T-cell (primary cell): ENCODE measurements around the gene ASTL. TPM values are rescaled to one million over a fixed set of nuclear protein-coding genes. Genes with fewer than 3 reads are reported as not detected.

Experiments used
- ATAC-seq, 4 experiments: fragments of 200-7000 bp in 3 of 4; fragments of 150-1000 bp in 1 of 4; cut with Tn5 transposase; replicated peaks in 1 of 4; 1 replicate in 3 of 4; 2 replicates in 1 of 4; pipeline ENCODE4 v1.10.0; 2021; ENCODE audit warnings: moderate library complexity in 3 of 4, mild to moderate bottlenecking in 2 of 4, moderate number of reproducible peaks in 1 of 4
- CTCF ChIA-PET, 2 donors: fragments of 300-600 bp; sonication (Branson Sonifier 250); formaldehyde crosslinking; loops; one replicate each; lab custom pipeline; 2022; ENCODE audit warnings: antibody characterized with exemption in 2 of 2; lab: Charles Lee
- POLR2A ChIA-PET, 2 donors: fragments of 300-600 bp; sonication (Branson Sonifier 250); formaldehyde crosslinking; loops; one replicate each; lab custom pipeline; 2022; ENCODE audit warnings: antibody characterized with exemption in 2 of 2; lab: Charles Lee
- DNase-seq, 35 experiments: peaks; one replicate each; pipeline versions ENCODE4 v3.0.0 to v3.0.0-alpha.2; 2013 to 2023
- H3K27ac ChIP-seq: one replicate; pipeline ENCODE4 v1.5.1; 2013; ENCODE audit warnings: low read length
- H3K27me3 ChIP-seq, 2 experiments: replicated peaks in 1 of 2; 1 replicate in 1 of 2; 2 replicates in 1 of 2; pipeline versions ENCODE4 v1.6.1 to v1.7.0; 2013; ENCODE audit warnings: low read length in 1 of 2, mixed read lengths in 1 of 2; ENCODE audit not compliant: control insufficient read depth in 2 of 2, insufficient read depth in 2 of 2; ENCODE audit errors: extremely low read depth in 1 of 2
- H3K36me3 ChIP-seq, 2 donors: 1 replicate in 1 of 2; 2 replicates in 1 of 2; pipeline versions ENCODE4 v1.6.1 to v1.7.0; 2013; ENCODE audit warnings: low read length in 1 of 2; ENCODE audit not compliant: control insufficient read depth in 2 of 2, insufficient read depth in 1 of 2; ENCODE audit errors: extremely low read depth in 1 of 2
- H3K4me1 ChIP-seq, 2 experiments: 1 replicate in 1 of 2; 2 replicates in 1 of 2; pipeline versions ENCODE4 v1.6.1 to v1.7.0; 2013; ENCODE audit warnings: low read length in 2 of 2, mixed read lengths in 1 of 2; ENCODE audit not compliant: insufficient read depth in 2 of 2, control insufficient read depth in 1 of 2; ENCODE audit errors: extremely low read depth in 1 of 2
- H3K4me3 ChIP-seq, 2 donors: 1 replicate in 1 of 2; 2 replicates in 1 of 2; pipeline versions ENCODE4 v1.5.1 to v1.7.0; 2013; ENCODE audit warnings: mild to moderate bottlenecking in 2 of 2, low read length in 1 of 2, moderate library complexity in 1 of 2; ENCODE audit not compliant: control insufficient read depth in 1 of 2; ENCODE audit errors: extremely low read depth in 1 of 2
- H3K9me3 ChIP-seq: 2 replicates; pipeline ENCODE4 v1.7.0; 2013
- H3K27ac Mint-ChIP-seq, 2 donors: one replicate each; pipeline ENCODE4 v1.8.0; 2020 to 2021; ENCODE audit warnings: mild to moderate bottlenecking in 2 of 2, mixed read lengths in 2 of 2
- H3K27me3 Mint-ChIP-seq, 2 donors: one replicate each; pipeline ENCODE4 v1.8.0; 2021 to 2022; ENCODE audit warnings: mixed read lengths in 2 of 2
- H3K36me3 Mint-ChIP-seq: one replicate; pipeline ENCODE4 v1.8.0; 2021; ENCODE audit warnings: mixed read lengths
- H3K4me1 Mint-ChIP-seq, 3 donors: one replicate each; pipeline ENCODE4 v1.8.0; 2020 to 2022; ENCODE audit warnings: mixed read lengths in 3 of 3, mild to moderate bottlenecking in 1 of 3
- H3K4me3 Mint-ChIP-seq, 3 donors: one replicate each; pipeline ENCODE4 v1.8.0; 2020 to 2022; ENCODE audit warnings: mild to moderate bottlenecking in 3 of 3, mixed read lengths in 3 of 3, moderate library complexity in 3 of 3
- H3K9me3 Mint-ChIP-seq, 3 donors: one replicate each; pipeline ENCODE4 v1.8.0; 2020 to 2022; ENCODE audit warnings: mixed read lengths in 3 of 3
- WGBS: methylation state at CpG from one replicate; pipeline ENCODE4 v1.1.5; 2013; ENCODE audit warnings: missing lambda C conversion rate; ENCODE audit not compliant: insufficient coverage; 5-methylcytosine and 5-hydroxymethylcytosine counted together
- total RNA-seq, 35 experiments: library from RNA in 6 of 35; stranded (reverse) in 6 of 35; fragments of 120-200 nt in 1 of 35; gene quantifications; one replicate each; pipeline versions ENCODE4 v1.2.1 to v1.2.4 and lab custom pipeline; 2013 to 2026

The ASTL gene
- total RNA-seq, 5 donors from 2014 or later (not counting 1 experiment from before 2014, with no cell fraction given) = 1.2 to 10.4 (median 1.4) TPM

DNA sequence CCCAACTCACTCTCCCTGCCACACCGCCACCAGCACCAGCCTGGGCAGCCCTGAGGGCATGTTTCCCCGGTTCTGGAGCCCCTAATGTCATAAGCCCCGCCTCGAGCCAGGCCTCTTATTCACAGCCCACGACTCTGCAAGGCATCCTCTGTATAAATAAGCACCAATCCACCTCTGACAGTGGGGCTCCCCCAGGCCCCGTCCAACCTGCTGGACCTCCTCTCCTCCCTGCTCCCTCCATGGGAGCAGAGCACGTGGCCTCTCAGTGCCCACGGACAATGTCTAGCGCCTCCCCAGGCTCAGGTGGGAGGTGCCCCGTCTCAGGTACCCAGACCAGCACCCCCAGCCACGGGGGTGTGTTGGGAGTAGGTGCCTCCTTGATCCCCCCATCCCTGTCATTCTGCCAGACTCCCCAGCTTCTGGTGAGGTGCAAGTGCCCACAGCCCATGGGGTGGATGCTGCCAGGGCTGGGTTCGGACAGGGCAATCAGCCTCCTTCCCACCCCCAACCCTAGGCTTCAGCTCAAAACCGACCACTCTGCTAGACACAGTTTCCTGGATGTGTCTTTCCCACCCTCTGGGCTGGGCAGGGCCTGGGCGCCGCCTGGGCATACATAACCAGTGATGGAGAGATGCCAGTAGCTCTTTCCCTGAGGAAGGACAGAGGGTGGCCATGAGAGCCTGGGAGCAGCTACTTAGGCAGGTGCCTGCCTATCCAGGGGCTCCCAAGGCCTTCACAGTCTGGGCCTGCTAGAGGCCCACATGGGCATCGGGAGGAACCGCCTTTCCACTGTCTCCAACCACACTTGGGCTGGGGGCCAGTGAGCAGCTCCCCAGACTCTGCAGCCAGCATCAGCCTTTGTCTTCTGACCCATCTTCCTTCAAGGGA is 20.4 kb downstream of the ASTL start:
- Histone ChIP-seq H3K27me3 (peaks cover 0 to 68% of the 10 kb centered on the region in 2 experiments), H3K9me3 (no peaks in the 10 kb centered on the region), H3K36me3 (no peaks in the 10 kb centered on the region), H3K27ac (no peak overlapping the region), H3K4me3 (peak overlapping the region in 1 of 2 donors; percentile 49), H3K4me1 (peaks cover 3 to 15% of the 10 kb centered on the region in 2 experiments)
- Mint-ChIP-seq H3K4me3 (peak overlapping the region; percentile 44 to 75 (median 57)), H3K36me3 (no peaks in the 10 kb centered on the region), H3K27ac (no peak overlapping the region), H3K27me3 (peaks cover 19 to 39% of the 10 kb centered on the region in 2 donors), H3K9me3 (no peaks in the 10 kb centered on the region), H3K4me1 (peaks cover 6 to 23% (median 16%) of the 10 kb centered on the region in 3 donors)
- DNase-seq (no peak), ATAC-seq (no peak)
- CTCF ChIA-PET = interaction anchor here (0.5 to 2.9 kb wide), 7 partner anchors 9 to 874 kb away, joined by 3 to 11 read pairs (median 4); no protein-coding TSS in a partner anchor
- POLR2A ChIA-PET = interaction anchor here in 1 of 2 donors (0.6 kb wide), 1 partner anchor 13 kb away, joined by 3 read pairs; no protein-coding TSS in a partner anchor
- 72% methylated on average over 9 of the region's 17 CpGs for WGBS

GRCh38 chr2:96116879-96117533 is 21.3 kb downstream of the ASTL start:
- peaks cover 6 to 23% (median 16%) of the 10 kb centered on the region in 3 donors for H3K4me1 Mint-ChIP-seq
- no peaks in the 10 kb centered on the region for H3K9me3 ChIP-seq
- no peak overlapping the region for H3K27ac Mint-ChIP-seq
- ChIA-PET CTCF (interaction anchor here (0.8 to 2.9 kb wide), 8 partner anchors 10 to 124 kb away, joined by 3 to 11 read pairs (median 4); no protein-coding TSS in a partner anchor), POLR2A (interaction anchor here in 1 of 2 donors (0.6 kb wide), 3 partner anchors 14 to 863 kb away, joined by 3 read pairs; no protein-coding TSS in a partner anchor)
- H3K36me3 Mint-ChIP-seq = no peaks in the 10 kb centered on the region
- H3K36me3 ChIP-seq = no peaks in the 10 kb centered on the region
- H3K9me3 Mint-ChIP-seq = no peaks in the 10 kb centered on the region
- peaks cover 19 to 39% of the 10 kb centered on the region in 2 donors for H3K27me3 Mint-ChIP-seq
- ATAC-seq = peak; percentile 77 to 85 (median 82)
- peaks cover 3 to 15% of the 10 kb centered on the region in 2 experiments for H3K4me1 ChIP-seq
- H3K27ac ChIP-seq = no peak overlapping the region
- whole genome bisulfite sequencing = 3% methylated on average over 49 of the region's 62 CpGs
- peak overlapping the region; percentile 44 to 75 (median 57) for H3K4me3 Mint-ChIP-seq
- DNase-seq = peak in 33 of 35 experiments; percentile 19 to 83 (median 46)
- peak overlapping the region; percentile 15 to 49 for H3K4me3 ChIP-seq
- H3K27me3 ChIP-seq = peaks cover 0 to 59% of the 10 kb centered on the region in 2 experiments

- DNase-seq = peak; percentile 45 to 88 (median 66)
- CTCF ChIA-PET = interaction anchor here (0.7 to 2.9 kb wide), 9 partner anchors 10 to 124 kb away, joined by 3 to 11 read pairs (median 4); no protein-coding TSS in a partner anchor
- ATAC-seq = peak; percentile 83 to 84 (median 84)
- no peak within 1 kb of the TSS for H3K27ac Mint-ChIP-seq
- H3K27me3 Mint-ChIP-seq = peaks cover 17 to 34% of the 10 kb centered on the region in 2 donors
- Histone ChIP-seq H3K36me3 (no peaks in the 10 kb centered on the region), H3K4me3 (peak within 1 kb of the TSS; percentile 15 to 49), H3K27me3 (peaks cover 0 to 53% of the 10 kb centered on the region in 2 experiments), H3K27ac (no peak within 1 kb of the TSS), H3K4me1 (peaks cover 3 to 15% of the 10 kb centered on the region in 2 experiments), H3K9me3 (no peaks in the 10 kb centered on the region)
- peaks cover 6 to 23% (median 16%) of the 10 kb centered on the region in 3 donors for H3K4me1 Mint-ChIP-seq
- no peaks in the 10 kb centered on the region for H3K9me3 Mint-ChIP-seq
- no peaks in the 10 kb centered on the region for H3K36me3 Mint-ChIP-seq
- H3K4me3 Mint-ChIP-seq = peak within 1 kb of the TSS; percentile 64 to 91 (median 76)
- POLR2A ChIA-PET = interaction anchor here in 1 of 2 donors (0.6 kb wide), 2 partner anchors 228 to 864 kb away, joined by 3 read pairs; no protein-coding TSS in a partner anchor
- WGBS = under 1% methylated on average over 55 of the region's 64 CpGs
Observed at GRCh38 chr2:96116424-96116878, 21.9 kb downstream of the ASTL start, which contains the start of gene ADRA2B. Gene ADRA2B (minus strand): TSS chr2:96116571. CDS start chr2:96116149, 422 bp downstream.

GRCh38 chr2:96115631-96116423 is 22.5 kb downstream of the ASTL start:
- Histone ChIP-seq H3K27ac (no peak overlapping the region), H3K9me3 (no peaks in the 10 kb centered on the region), H3K4me1 (peaks cover 3 to 15% of the 10 kb centered on the region in 2 experiments), H3K4me3 (peak overlapping the region in 1 of 2 donors; percentile 27), H3K27me3 (peaks cover 0 to 47% of the 10 kb centered on the region in 2 experiments), H3K36me3 (no peaks in the 10 kb centered on the region)
- CTCF ChIA-PET = interaction anchor here (0.7 to 2.9 kb wide), 4 partner anchors 15 to 58 kb away, joined by 3 to 11 read pairs (median 4); no protein-coding TSS in a partner anchor
- Mint-ChIP-seq H3K4me1 (peaks cover 6 to 23% (median 16%) of the 10 kb centered on the region in 3 donors), H3K27me3 (peaks cover 11 to 27% of the 10 kb centered on the region in 2 donors), H3K4me3 (peak overlapping the region; percentile 64 to 91 (median 76)), H3K9me3 (no peaks in the 10 kb centered on the region), H3K36me3 (no peaks in the 10 kb centered on the region), H3K27ac (no peak overlapping the region)
- peak in 1 of 4 experiments; percentile 2 for ATAC-seq
- DNase-seq = no peak
- POLR2A ChIA-PET = interaction anchor here in 1 of 2 donors (0.6 kb wide), 1 partner anchor 229 kb away, joined by 3 read pairs; no protein-coding TSS in a partner anchor
- 55% methylated on average over 72 of the region's 77 CpGs for WGBS

GRCh38 chr2:96114903-96115581 is 23.3 kb downstream of the ASTL start:
- WGBS = 93% methylated on average over 23 of the region's 24 CpGs
- DNase-seq = no peak

More at GRCh38 chr2:96114903-96115581, 23.3 kb downstream of the ASTL start:
- ChIA-PET CTCF (interaction anchor here in 1 of 2 donors (1.2 kb wide), 1 partner anchor 59 kb away, joined by 3 read pairs; no protein-coding TSS in a partner anchor), POLR2A (no interaction called here)
- H3K36me3 Mint-ChIP-seq = no peaks in the 10 kb centered on the region
- Histone ChIP-seq H3K27me3 (peaks cover 0 to 39% of the 10 kb centered on the region in 2 experiments), H3K4me1 (peaks cover 3 to 15% of the 10 kb centered on the region in 2 experiments), H3K9me3 (no peaks in the 10 kb centered on the region), H3K27ac (no peak overlapping the region), H3K36me3 (no peaks in the 10 kb centered on the region), H3K4me3 (no peak overlapping the region)
- H3K9me3 Mint-ChIP-seq = no peaks in the 10 kb centered on the region
- H3K27me3 Mint-ChIP-seq = peaks cover 3 to 21% of the 10 kb centered on the region in 2 donors
- ATAC-seq = no peak
- H3K4me1 Mint-ChIP-seq = peaks cover 6 to 17% (median 16%) of the 10 kb centered on the region in 3 donors
- no peak overlapping the region for H3K27ac Mint-ChIP-seq
- H3K4me3 Mint-ChIP-seq = peak overlapping the region; percentile 64 to 91 (median 76)
